Measurements from ENCODE around the gene CLIC6.
"Not testable (repeated sequence)": the region's sequence is repeated elsewhere in the genome, so short reads cannot be mapped to it uniquely, and the experiment has no call there.

CLIC6 gene

GRCh38 chr21:34651642-34652041 is 17.2 kb upstream of the CLIC6 start:
- DNase-seq (ENCODE audit: low read depth in 2 of 3, low spot score in 1 of 3), result no peak

DNA sequence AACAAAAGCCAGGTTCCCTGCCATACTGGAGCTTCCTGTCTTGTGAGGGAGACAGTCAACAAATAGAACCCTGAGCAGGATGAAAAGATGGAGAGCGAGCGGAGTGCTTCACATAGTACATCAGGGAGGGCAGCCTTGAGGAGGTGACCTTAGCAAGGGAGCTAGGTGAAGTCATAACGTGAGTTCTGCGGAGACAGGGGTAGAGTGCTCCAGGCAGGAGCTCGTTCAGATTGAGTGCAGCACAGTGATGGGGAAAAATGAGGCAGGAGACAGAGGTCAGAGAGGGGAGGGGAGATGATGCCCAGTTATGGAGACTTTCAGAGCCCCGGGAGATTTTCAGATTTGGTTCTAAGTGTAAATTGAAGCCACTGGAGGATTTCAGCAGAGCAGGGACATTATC is 15.3 kb upstream of the CLIC6 start:
- no peak for DNase-seq (ENCODE audit: low read depth in 2 of 3, low spot score in 1 of 3)

- no peak for DNase-seq (ENCODE audit: low read depth in 2 of 3, low spot score in 1 of 3)
Measured at GRCh38 chr21:34661848-34662247, 6.9 kb upstream of the CLIC6 start.

- no peak for DNase-seq (ENCODE audit: low read depth in 2 of 3, low spot score in 1 of 3)
Measured at GRCh38 chr21:34667761-34668160, 1.0 kb upstream of the CLIC6 start.

DNA sequence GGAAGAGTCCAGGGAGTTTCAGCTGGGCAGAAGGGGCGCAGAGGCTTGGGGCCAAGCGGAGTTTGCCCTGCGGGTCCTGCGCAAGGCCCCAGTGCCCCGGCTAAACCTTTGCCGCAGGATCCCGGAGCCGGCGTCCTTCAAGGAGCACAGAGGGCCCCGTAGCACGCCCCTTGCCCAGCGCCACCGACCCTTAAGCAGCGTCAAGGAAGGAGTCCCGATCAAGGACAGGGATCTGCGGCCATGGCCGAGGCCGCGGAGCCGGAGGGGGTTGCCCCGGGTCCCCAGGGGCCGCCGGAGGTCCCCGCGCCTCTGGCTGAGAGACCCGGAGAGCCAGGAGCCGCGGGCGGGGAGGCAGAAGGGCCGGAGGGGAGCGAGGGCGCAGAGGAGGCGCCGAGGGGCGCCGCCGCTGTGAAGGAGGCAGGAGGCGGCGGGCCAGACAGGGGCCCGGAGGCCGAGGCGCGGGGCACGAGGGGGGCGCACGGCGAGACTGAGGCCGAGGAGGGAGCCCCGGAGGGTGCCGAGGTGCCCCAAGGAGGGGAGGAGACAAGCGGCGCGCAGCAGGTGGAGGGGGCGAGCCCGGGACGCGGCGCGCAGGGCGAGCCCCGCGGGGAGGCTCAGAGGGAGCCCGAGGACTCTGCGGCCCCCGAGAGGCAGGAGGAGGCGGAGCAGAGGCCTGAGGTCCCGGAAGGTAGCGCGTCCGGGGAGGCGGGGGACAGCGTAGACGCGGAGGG is 520 bp downstream of the CLIC6 start:
- no peak for DNase-seq (ENCODE audit: low read depth in 2 of 3, low spot score in 1 of 3)

GRCh38 chr21:34669880-34670219 is 1.1 kb downstream of the CLIC6 start:
- DNase-seq (ENCODE audit: low read depth in 2 of 3, low spot score in 1 of 3), result not testable (repeated sequence)

GRCh38 chr21:34670220-34670961 is 1.6 kb downstream of the CLIC6 start:
- no peak for DNase-seq (ENCODE audit: low read depth in 2 of 3, low spot score in 1 of 3)

DNA sequence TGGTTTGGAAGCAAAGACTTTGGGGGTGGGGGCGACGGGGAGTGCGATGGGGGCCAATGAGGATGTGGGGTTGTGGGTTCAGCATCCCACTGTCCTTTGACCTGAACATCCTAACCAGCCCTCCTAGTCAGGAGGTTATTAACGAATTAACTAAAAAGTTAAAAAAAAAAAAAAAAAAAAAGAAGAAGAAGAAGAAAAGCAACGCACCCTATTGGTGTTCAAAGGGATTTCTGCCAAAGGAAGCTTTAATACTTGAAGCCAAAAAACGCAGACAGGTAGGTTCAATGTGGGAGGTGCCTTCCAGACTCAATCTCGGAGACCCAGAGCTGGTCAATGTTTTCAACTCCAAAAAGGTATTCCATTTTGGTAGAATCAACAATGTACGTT is 2.2 kb downstream of the CLIC6 start:
- DNase-seq (ENCODE audit: low read depth in 2 of 3, low spot score in 1 of 3), result no peak

GRCh38 chr21:34671462-34671861 is 2.7 kb downstream of the CLIC6 start:
- DNase-seq (ENCODE audit: low read depth in 2 of 3, low spot score in 1 of 3), result no peak

DNA sequence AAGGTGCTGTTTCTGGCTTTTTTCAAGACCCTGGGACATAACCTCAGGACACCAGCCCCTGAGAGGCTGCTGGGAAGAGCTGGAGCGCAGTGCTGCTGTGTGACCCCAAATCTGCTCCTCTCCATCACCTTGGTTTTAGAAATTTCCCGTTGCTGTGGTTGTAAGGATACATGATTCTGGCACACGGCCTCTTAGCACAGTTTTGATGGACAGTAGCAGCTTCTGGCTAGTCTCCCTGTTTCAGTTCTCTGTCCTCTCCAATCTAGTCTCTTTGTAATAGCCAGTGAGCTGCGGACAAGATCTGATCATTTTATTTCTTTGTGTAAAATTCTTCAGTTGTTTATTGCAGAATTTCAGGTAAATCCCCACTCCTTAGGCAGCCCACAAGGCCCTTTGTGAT is 3.1 kb downstream of the CLIC6 start:
- no peak for DNase-seq (ENCODE audit: low read depth in 2 of 3, low spot score in 1 of 3)

GRCh38 chr21:34673006-34673405 is 4.2 kb downstream of the CLIC6 start:
- DNase-seq (ENCODE audit: low read depth in 2 of 3, low spot score in 1 of 3), result no peak

DNA sequence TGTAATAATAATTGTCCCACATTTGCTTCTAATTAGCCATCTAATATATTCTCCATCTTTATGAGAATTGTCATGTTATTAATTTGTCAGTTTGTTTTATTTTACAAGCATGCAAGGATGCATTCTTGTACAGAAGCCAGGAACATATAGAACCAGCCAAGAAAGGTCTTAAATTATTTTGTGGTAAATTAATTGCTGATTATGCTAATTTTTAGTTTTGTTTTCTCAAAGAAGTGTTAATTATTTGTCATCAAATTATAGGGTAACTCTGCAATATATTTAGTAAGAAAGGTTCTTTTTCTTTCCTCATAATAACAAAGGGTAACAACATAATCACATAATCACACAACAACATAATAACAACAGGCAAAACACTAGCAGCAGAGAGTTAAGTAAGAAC is 5.7 kb downstream of the CLIC6 start:
- DNase-seq (ENCODE audit: low read depth in 2 of 3, low spot score in 1 of 3), result no peak

GRCh38 chr21:34675871-34676270 is 7.1 kb downstream of the CLIC6 start:
- DNase-seq (ENCODE audit: low read depth in 2 of 3, low spot score in 1 of 3), result no peak

- DNase-seq (ENCODE audit: low read depth in 2 of 3, low spot score in 1 of 3), result no peak
Measured at GRCh38 chr21:34679051-34679450, 10.3 kb downstream of the CLIC6 start.

DNA sequence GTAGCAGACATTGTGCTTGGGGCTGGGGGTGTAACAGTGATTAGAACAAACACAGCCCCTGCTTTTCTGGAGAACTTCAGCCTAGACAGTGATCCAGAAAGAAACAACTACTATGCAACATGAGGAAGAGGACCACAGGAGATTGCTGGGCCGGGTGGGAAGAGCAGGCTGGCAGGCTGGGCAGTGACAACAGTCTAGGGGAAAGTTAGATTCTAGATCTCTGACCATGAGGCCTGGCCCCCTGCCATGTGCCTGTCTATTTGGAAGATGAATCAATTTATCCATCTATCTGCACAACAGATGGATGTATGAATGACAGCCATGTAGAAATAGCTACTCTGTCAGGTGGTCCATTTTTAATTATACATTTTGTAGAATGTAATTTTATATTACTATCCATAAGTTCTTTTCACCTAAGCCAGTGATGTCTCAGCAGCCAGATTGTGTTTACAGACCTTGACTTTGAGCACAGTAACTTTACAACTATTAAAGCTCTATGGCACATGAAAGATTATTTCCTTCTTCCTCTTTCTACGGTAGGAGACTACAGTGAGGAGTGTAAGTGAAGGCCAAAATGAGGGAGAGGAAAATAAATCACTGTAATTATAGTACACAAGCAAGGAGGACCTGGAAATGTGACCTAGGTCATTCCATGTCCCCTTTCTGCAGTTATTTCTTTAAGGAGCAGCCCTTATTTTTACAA is 15.5 kb downstream of the CLIC6 start:
- DNase-seq (ENCODE audit: low read depth in 2 of 3, low spot score in 1 of 3), result no peak

- DNase-seq (ENCODE audit: low read depth in 2 of 3, low spot score in 1 of 3), result no peak
Measured at GRCh38 chr21:34687065-34687464, 18.3 kb downstream of the CLIC6 start.

GRCh38 chr21:34687745-34688144 is 19.0 kb downstream of the CLIC6 start:
- no peak for DNase-seq (ENCODE audit: low read depth in 2 of 3, low spot score in 1 of 3)

- DNase-seq (ENCODE audit: low read depth in 2 of 3, low spot score in 1 of 3), result no peak
Measured at GRCh38 chr21:34688145-34688544, 19.4 kb downstream of the CLIC6 start.

GRCh38 chr21:34688715-34689114 is 19.9 kb downstream of the CLIC6 start:
- DNase-seq (ENCODE audit: low read depth in 2 of 3, low spot score in 1 of 3), result no peak

DNA sequence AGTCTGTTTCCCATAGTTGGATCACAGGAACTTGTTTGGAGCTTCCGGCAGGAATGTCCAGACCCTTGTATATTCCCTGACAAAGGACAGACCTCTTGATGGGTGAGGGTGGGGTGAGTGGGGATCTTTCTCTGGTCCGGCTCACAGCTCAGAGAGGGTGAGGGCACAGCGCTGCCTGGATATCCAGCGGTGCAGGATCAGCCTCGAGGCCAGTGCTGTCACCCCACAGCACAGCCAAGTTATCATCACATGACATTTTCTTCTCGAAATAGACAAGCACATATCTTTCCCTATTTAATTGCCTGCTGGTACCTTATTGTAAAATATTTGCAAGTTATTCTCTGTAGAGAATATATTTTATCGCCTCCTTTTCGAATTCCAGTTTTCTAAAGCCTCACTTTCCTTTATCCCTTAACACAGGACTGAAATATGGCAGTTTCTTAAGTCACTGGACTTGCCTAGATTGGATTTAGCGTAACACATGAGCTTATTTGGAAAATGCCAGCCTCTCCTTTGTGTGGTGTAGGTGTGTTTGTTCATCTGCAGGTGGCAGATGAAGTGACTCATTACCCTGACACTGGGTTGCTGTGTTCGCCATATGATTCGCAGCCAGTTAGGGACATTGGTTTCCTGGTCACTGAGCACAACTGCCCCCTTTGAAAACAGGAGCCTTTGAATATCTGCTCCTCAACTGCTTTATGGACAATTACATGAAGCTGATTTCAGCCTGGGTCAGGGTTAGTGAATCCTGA is 21.4 kb downstream of the CLIC6 start:
- DNase-seq (ENCODE audit: low read depth in 2 of 3, low spot score in 1 of 3), result no peak

- DNase-seq (ENCODE audit: low read depth in 2 of 3, low spot score in 1 of 3), result no peak
Measured at GRCh38 chr21:34690793-34691175, 22.0 kb downstream of the CLIC6 start.

Measured in stimulated activated CD4-positive, alpha-beta T cell treated with anti-CD3 and anti-CD28 coated beads, Interleukin-12 subunit alpha, Interleukin-12 subunit beta, amount 100 ng/mL, for 48 hours (primary cell).